ENCODE data around the gene NKD1. TPM values are rescaled to one million over a fixed set of nuclear protein-coding genes. Genes with fewer than 3 reads are reported as not detected.
A peak's percentile ranks its signal among the peaks of the same experiment; 100 is the strongest.

The NKD1 gene
- total and polyA plus RNA-seq, 2 donors from 2014 or later: 1.1 to 9.9 TPM

DNA sequence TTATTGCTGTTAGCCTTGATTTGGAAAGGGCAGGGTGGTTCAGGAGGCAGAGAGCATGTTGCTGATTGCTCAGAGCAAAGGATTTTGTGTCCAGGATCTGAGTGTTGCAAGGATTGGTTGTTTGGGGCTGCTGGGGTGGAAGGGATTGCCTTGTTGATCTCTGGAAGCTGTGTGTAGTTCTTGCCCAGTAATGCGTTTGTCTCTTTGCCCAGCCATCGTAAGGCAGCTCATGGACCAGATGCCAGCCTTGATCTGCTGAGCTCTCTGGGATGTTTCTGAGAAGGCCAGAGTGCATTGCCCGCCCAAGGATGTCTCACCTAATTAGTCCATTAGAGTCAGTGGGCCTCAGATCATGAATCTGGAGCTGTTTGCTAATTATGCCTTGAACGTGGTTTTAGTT, 33.6 kb downstream of the NKD1 start:
- no peak for DNase-seq
- H3K4me3 ChIP-seq (ENCODE audit: low read length in 3 of 3): no peak overlapping the region
- peaks cover 0 to 4% (median 0%) of the 10 kb centered on the region in 3 donors for H3K4me1 ChIP-seq (ENCODE audit: control insufficient read depth in 2 of 3, insufficient read depth in 2 of 3, low read depth in 1 of 3, low read length in 3 of 3)
- intact Hi-C loops (cut with DNase I): no loop called here
- no peak overlapping the region for H3K9ac ChIP-seq (ENCODE audit: low read length in 3 of 3)
- H3K36me3 ChIP-seq (ENCODE audit: control insufficient read depth in 2 of 3, insufficient read depth in 3 of 3, low read length in 3 of 3): no peaks in the 10 kb centered on the region
- no peaks in the 10 kb centered on the region for H3K27me3 ChIP-seq (ENCODE audit: control insufficient read depth, insufficient read depth, low read length)
- H3K9me3 ChIP-seq (ENCODE audit: control insufficient read depth in 2 of 3, insufficient read depth in 1 of 3, low read length in 3 of 3): no peaks in the 10 kb centered on the region
- H3K27ac ChIP-seq (ENCODE audit: low read depth in 2 of 2, low read length in 2 of 2): no peak overlapping the region
- TF ChIP-seq, protein P1, sequence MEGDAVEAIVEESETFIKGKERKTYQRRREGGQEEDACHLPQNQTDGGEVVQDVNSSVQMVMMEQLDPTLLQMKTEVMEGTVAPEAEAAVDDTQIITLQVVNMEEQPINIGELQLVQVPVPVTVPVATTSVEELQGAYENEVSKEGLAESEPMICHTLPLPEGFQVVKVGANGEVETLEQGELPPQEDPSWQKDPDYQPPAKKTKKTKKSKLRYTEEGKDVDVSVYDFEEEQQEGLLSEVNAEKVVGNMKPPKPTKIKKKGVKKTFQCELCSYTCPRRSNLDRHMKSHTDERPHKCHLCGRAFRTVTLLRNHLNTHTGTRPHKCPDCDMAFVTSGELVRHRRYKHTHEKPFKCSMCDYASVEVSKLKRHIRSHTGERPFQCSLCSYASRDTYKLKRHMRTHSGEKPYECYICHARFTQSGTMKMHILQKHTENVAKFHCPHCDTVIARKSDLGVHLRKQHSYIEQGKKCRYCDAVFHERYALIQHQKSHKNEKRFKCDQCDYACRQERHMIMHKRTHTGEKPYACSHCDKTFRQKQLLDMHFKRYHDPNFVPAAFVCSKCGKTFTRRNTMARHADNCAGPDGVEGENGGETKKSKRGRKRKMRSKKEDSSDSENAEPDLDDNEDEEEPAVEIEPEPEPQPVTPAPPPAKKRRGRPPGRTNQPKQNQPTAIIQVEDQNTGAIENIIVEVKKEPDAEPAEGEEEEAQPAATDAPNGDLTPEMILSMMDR (IDR thresholded peaks at IDR 0.05; ENCODE audit: borderline replicate concordance, extremely low read depth, insufficient read depth): no peak
- no peak for FAIRE-seq

DNA sequence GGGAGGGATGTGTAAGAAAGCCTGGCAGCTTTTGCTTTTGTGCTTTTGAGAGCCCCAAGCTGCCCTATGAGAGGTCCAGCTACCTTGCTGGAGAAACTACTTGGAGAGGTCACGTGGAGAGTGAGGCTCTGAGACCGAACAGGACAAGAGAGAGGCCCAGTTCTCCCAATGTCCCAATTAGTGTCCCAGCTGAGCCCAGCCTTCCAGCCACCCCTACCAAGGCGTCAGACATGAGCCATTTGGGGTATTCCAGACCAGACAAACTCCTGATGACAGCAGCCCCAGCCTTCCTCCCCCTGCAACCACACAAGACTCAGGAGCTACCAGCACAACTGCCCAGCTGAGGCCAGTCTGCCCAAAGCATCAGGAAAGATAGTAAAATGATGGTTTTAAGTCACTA, 35.0 kb downstream of the NKD1 start:
- H3K27ac ChIP-seq (ENCODE audit: low read depth in 2 of 2, low read length in 2 of 2): no peak overlapping the region
- no peaks in the 10 kb centered on the region for H3K9me3 ChIP-seq (ENCODE audit: control insufficient read depth in 2 of 3, insufficient read depth in 1 of 3, low read length in 3 of 3)
- H3K27me3 ChIP-seq (ENCODE audit: control insufficient read depth, insufficient read depth, low read length): no peaks in the 10 kb centered on the region
- H3K9ac ChIP-seq (ENCODE audit: low read length in 3 of 3): no peak overlapping the region
- no peak for FAIRE-seq
- no peak overlapping the region for H3K4me3 ChIP-seq (ENCODE audit: low read length in 3 of 3)
- intact Hi-C loops (cut with DNase I): no loop called here
- H3K36me3 ChIP-seq (ENCODE audit: control insufficient read depth in 2 of 3, insufficient read depth in 3 of 3, low read length in 3 of 3): no peaks in the 10 kb centered on the region
- TF ChIP-seq, protein P1 (IDR thresholded peaks at IDR 0.05; ENCODE audit: borderline replicate concordance, extremely low read depth, insufficient read depth): no peak
- H3K4me1 ChIP-seq (ENCODE audit: control insufficient read depth in 2 of 3, insufficient read depth in 2 of 3, low read depth in 1 of 3, low read length in 3 of 3): peaks cover 0 to 4% (median 0%) of the 10 kb centered on the region in 3 donors
- DNase-seq: no peak

DNA sequence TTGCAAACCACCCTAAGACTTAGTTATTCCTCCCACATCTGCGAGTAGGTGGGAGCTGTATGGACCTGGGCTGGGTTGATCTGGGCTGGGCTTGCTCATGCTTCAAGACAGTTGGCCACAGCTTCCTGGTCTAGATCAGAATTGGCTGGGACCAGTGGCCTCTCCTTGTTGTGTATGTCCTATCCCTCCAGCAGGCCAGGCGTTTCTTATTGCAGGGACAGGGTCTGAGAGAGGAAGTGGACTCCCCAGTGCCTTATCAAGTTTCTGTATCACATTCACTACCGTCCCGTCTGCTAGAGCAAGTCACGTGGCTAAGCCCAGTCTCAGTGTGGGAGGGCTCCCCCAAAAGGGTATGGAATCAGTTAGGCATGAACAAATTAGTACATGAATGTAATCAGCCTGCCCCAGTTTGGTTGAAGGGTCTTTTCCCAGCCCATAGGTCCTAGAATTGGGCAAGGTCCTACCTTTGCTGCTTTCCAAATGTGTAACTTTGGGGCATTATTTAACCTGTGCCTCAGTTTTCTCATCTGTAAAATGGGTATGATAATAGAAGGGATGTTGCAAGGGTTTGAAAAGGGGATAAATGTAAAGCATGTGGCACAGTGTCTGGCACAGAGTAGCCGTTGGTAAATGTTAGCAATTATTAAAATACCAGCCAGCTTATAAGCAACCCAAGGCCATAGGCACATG, 36.0 kb downstream of the NKD1 start:
- no peak overlapping the region for H3K27ac ChIP-seq (ENCODE audit: low read depth in 2 of 2, low read length in 2 of 2)
- peaks cover 0 to 4% (median 0%) of the 10 kb centered on the region in 3 donors for H3K4me1 ChIP-seq (ENCODE audit: control insufficient read depth in 2 of 3, insufficient read depth in 2 of 3, low read depth in 1 of 3, low read length in 3 of 3)

More for the DNA sequence above, 36.0 kb downstream of the NKD1 start:
- Histone ChIP-seq H3K9me3 (ENCODE audit: control insufficient read depth in 2 of 3, insufficient read depth in 1 of 3, low read length in 3 of 3) (no peaks in the 10 kb centered on the region), H3K4me3 (ENCODE audit: low read length in 3 of 3) (no peak overlapping the region), H3K36me3 (ENCODE audit: control insufficient read depth in 2 of 3, insufficient read depth in 3 of 3, low read length in 3 of 3) (no peaks in the 10 kb centered on the region), H3K27me3 (ENCODE audit: control insufficient read depth, insufficient read depth, low read length) (no peaks in the 10 kb centered on the region), H3K9ac (ENCODE audit: low read length in 3 of 3) (no peak overlapping the region)
- FAIRE-seq (no peak), DNase-seq (peak in 2 of 5 donors; percentile 52 to 66)
- TF ChIP-seq, protein P1 (IDR thresholded peaks at IDR 0.05; ENCODE audit: borderline replicate concordance, extremely low read depth, insufficient read depth): no peak
- intact Hi-C loops (cut with DNase I): no loop called here

Measured in kidney (tissue), 14 donors.